A673 (cell line): ENCODE data around the gene RMI2.

Source experiments
- EZH2 ChIP-seq: fragments of 200-600 bp; sonication (generic); IDR thresholded peaks from 2 replicates; pipeline ENCODE4 v1.6.1; 2017; ENCODE audit warnings: borderline replicate concordance, low read depth, mild to moderate bottlenecking, mixed read lengths, antibody characterized with exemption, low read length; ENCODE audit not compliant: poor library complexity, severe bottlenecking
- TF ChIP-seq, protein P1 (sequence below): fragments of 300-800, 200-600 bp; sonication (generic); conservative IDR thresholded peaks from 2 replicates; pipeline ENCODE4 v1.5.1; 2017; ENCODE audit warnings: low read depth, mild to moderate bottlenecking, antibody characterized with exemption, low read length, moderate library complexity, mixed read lengths

DNA sequence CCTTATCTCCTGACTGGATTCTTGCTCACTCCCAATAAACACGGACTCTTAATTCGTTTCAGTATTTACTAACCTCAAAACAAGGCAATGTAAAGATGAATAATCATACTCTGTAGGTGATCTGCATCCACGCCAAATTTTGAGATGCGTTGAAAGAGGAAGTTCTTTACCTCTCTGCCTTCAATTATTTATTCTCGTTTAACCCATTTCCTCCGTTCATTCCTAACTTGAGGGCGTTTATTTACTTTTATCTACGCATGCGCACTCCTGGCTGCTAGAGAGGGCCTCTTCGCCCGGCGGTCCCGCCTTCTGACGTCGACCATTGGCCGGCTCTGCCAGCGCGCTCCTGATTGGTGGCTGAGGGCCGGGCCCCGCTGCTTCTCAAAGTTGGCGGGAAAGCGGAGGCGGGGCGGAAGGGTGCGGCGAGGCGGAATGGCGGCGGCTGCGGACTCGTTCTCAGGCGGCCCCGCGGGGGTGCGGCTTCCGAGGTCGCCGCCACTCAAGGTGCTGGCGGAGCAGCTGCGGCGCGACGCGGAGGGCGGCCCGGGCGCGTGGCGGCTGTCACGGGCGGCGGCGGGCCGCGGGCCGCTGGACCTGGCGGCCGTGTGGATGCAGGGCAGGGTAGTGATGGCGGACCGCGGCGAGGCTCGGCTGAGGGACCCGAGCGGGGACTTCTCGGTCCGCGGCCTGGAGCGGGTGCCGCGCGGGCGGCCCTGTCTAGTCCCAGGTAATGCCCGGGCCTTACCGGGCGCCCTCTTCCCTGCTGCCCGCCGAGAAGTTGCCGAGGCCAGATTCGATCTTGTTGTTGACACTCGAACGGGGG lies at the start of gene RMI2:
- TF ChIP-seq, protein P1, sequence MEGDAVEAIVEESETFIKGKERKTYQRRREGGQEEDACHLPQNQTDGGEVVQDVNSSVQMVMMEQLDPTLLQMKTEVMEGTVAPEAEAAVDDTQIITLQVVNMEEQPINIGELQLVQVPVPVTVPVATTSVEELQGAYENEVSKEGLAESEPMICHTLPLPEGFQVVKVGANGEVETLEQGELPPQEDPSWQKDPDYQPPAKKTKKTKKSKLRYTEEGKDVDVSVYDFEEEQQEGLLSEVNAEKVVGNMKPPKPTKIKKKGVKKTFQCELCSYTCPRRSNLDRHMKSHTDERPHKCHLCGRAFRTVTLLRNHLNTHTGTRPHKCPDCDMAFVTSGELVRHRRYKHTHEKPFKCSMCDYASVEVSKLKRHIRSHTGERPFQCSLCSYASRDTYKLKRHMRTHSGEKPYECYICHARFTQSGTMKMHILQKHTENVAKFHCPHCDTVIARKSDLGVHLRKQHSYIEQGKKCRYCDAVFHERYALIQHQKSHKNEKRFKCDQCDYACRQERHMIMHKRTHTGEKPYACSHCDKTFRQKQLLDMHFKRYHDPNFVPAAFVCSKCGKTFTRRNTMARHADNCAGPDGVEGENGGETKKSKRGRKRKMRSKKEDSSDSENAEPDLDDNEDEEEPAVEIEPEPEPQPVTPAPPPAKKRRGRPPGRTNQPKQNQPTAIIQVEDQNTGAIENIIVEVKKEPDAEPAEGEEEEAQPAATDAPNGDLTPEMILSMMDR, result no peak
- TF ChIP-seq EZH2, result no peak
